Measurements from ENCODE around the gene SLC41A1.

SLC41A1 gene

DNA sequence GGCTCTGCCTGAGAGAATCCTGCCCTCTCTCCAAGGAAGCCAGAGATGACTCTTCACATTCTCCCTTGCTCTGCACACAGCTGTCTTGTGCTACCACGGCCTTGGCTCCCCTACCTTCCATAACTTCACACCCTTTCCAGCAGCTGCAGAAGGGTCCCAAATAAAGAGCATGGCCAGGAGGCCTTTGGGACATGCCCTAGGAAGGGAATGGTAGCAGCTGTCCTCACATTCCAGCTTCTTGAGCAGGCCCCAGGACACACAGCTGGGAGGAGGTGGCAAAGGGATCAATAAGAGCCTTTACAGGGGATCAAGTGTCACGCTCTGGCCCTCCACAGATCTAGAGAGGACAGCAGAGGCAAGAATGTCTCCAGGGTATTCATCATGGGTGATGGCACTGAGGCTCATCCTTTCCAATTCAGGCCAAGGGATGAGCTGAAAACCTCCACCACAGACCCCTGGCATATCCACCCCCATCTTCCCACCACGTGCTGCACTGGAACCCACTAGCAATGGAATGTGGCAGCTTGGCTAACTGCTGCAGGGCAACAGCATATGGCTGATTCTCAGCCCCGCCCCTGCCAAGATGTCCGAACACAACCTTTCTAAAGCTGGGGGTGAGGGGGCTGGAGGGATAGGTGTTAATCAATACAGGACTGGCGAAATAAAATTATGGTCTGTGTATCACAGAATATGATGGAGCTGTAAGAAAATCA, 19.9 kb downstream of the SLC41A1 start:
- in situ Hi-C loops (cut with HindIII; ENCODE audit: low sequenced_read_pairs), result no loop called here
- DNase-seq (ENCODE audit: low read depth), result no peak
- TF ChIP-seq CTCF (IDR thresholded peaks at IDR 0.05; ENCODE audit: low read depth, low read length, missing control alignments), result no peak
- no peak overlapping the region for H3K4me3 ChIP-seq (ENCODE audit: low read depth, low read length)

GRCh38 chr1:205792481-205792881, 20.5 kb downstream of the SLC41A1 start:
- no peak for DNase-seq (ENCODE audit: low read depth)
- in situ Hi-C loops (cut with HindIII; ENCODE audit: low sequenced_read_pairs), result no loop called here
- no peak overlapping the region for H3K4me3 ChIP-seq (ENCODE audit: low read depth, low read length)
- TF ChIP-seq CTCF (IDR thresholded peaks at IDR 0.05; ENCODE audit: low read depth, low read length, missing control alignments), result no peak

- peak; percentile 31 for DNase-seq (ENCODE audit: low read depth)
- H3K4me3 ChIP-seq (ENCODE audit: low read depth, low read length), result no peak overlapping the region
- in situ Hi-C loops (cut with HindIII; ENCODE audit: low sequenced_read_pairs), result no loop called here
- TF ChIP-seq CTCF (IDR thresholded peaks at IDR 0.05; ENCODE audit: low read depth, low read length, missing control alignments), result peak; percentile 84
Measured at GRCh38 chr1:205791568-205792180, 21.3 kb downstream of the SLC41A1 start.

DNA sequence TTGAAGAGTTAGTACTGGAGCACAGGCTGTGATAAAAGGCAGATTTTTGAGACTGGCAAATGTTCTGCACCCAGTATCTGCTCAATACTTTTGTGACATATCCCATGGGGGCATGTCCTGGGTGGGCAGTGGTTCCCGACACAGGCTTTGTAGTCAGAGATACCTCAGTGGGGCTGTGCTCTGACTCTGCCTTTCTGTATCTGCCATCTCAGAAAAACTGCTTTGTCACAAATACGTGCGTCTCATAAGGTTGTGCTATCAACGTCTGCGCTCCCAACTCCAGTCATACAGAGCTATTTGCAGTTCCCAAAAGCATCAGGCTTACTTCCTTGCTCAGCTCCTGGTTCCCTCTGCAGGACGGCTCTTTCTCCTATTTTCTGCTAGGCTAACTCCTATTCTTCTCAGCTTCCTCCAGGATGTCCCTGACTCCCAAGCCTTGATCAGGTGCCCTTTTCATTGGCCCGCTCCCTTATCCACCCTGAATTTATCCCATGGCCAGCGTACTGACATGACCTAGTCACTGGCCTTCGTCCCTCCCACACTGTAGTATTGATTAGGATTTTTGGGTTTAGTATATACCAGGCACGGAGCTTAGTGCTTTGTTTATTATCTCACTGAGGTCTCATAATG, 25.6 kb downstream of the SLC41A1 start:
- DNase-seq (ENCODE audit: low read depth), result no peak
- H3K4me3 ChIP-seq (ENCODE audit: low read depth, low read length), result no peak overlapping the region
- TF ChIP-seq CTCF (IDR thresholded peaks at IDR 0.05; ENCODE audit: low read depth, low read length, missing control alignments), result no peak
- in situ Hi-C loops (cut with HindIII; ENCODE audit: low sequenced_read_pairs), result no loop called here

- TF ChIP-seq CTCF (IDR thresholded peaks at IDR 0.05; ENCODE audit: low read depth, low read length, missing control alignments), result no peak
- no peak overlapping the region for H3K4me3 ChIP-seq (ENCODE audit: low read depth, low read length)
- no peak for DNase-seq (ENCODE audit: low read depth)
- in situ Hi-C loops (cut with HindIII; ENCODE audit: low sequenced_read_pairs), result no loop called here
Measured at GRCh38 chr1:205786601-205787000, 26.4 kb downstream of the SLC41A1 start.

DNA sequence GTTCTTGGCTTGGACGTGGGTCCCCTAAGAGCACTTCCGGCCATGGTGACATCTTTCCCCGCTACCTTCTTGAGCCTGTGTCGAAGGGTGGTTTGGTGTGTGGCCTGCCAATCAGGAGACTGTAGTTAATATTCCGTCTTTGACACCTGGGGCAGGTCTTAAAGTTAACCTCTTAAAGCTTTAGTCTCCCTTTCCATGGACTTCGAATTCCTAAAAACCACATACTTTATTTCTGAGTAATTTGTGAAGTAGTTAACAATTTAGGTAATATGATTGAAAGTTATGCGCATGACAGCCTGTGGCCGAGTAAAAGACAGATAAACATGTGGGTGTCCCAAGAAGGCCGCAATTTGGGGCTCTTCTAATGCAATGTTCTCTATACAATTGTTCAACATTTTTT, 27.6 kb downstream of the SLC41A1 start:
- no peak overlapping the region for H3K4me3 ChIP-seq (ENCODE audit: low read depth, low read length)
- no peak for TF ChIP-seq CTCF (IDR thresholded peaks at IDR 0.05; ENCODE audit: low read depth, low read length, missing control alignments)
- no peak for DNase-seq (ENCODE audit: low read depth)
- in situ Hi-C loops (cut with HindIII; ENCODE audit: low sequenced_read_pairs), result no loop called here
